Dendritic cell treated with granulocyte-macrophage colony-stimulating factor and Interleukin-4, amounts not matched to agents 40 ng/mL and 50 ng/mL, for 4 days (primary cell): Measurements from ENCODE around the gene SULT1A4.
"Not testable (repeated sequence)": the region's sequence is repeated elsewhere in the genome, so short reads cannot be mapped to it uniquely, and the experiment has no call there.

Source experiments
- H3K27ac Mint-ChIP-seq: one replicate; pipeline ENCODE4 v1.8.0; 2022; ENCODE audit warnings: mild to moderate bottlenecking, mixed read lengths
- H3K27me3 Mint-ChIP-seq: one replicate; pipeline ENCODE4 v1.8.0; 2022; ENCODE audit warnings: mild to moderate bottlenecking, mixed read lengths
- H3K36me3 Mint-ChIP-seq: one replicate; pipeline ENCODE4 v1.8.0; 2022; ENCODE audit warnings: low read depth, mixed read lengths
- H3K4me1 Mint-ChIP-seq: one replicate; pipeline ENCODE4 v1.8.0; 2022; ENCODE audit warnings: low read depth, mixed read lengths
- H3K4me3 Mint-ChIP-seq: one replicate; pipeline ENCODE4 v1.8.0; 2022; ENCODE audit warnings: mild to moderate bottlenecking, moderate library complexity, mixed read lengths
- H3K9me3 Mint-ChIP-seq: one replicate; pipeline ENCODE4 v1.8.0; 2022; ENCODE audit warnings: mixed read lengths
- intact Hi-C: fragments of 100-400 bp; cut with micrococcal nuclease; formaldehyde crosslinking; loops from one replicate; pipeline ENCODE4 v1.15.0; 2022

SULT1A4 gene

GRCh38 chr16:29459706-29460646 lies at the start of gene SULT1A4:
SULT1A4 (plus strand) TSS chr16:29459913; CDS start chr16:29461386, 1,473 bp downstream.
- H3K4me1 Mint-ChIP-seq, H3K4me3 Mint-ChIP-seq, H3K9me3 Mint-ChIP-seq, intact Hi-C loops, H3K27me3 Mint-ChIP-seq, H3K27ac Mint-ChIP-seq, H3K36me3 Mint-ChIP-seq: not testable (repeated sequence)

- H3K27me3 Mint-ChIP-seq, H3K4me3 Mint-ChIP-seq, H3K9me3 Mint-ChIP-seq, intact Hi-C loops, H3K27ac Mint-ChIP-seq, H3K4me1 Mint-ChIP-seq: not testable (repeated sequence)
- peaks cover 24% of the 10 kb centered on the region for H3K36me3 Mint-ChIP-seq
These were observed 36.1 kb upstream of the SULT1A4 start for GRCh38 chr16:29423587-29423986.

GRCh38 chr16:29425390-29425789 lies 34.3 kb upstream of the SULT1A4 start:
- H3K4me1 Mint-ChIP-seq, intact Hi-C loops, H3K4me3 Mint-ChIP-seq, H3K27ac Mint-ChIP-seq, H3K9me3 Mint-ChIP-seq, H3K27me3 Mint-ChIP-seq: not testable (repeated sequence)
- peaks cover 28% of the 10 kb centered on the region for H3K36me3 Mint-ChIP-seq

- H3K4me3 Mint-ChIP-seq, H3K9me3 Mint-ChIP-seq, intact Hi-C loops, H3K27ac Mint-ChIP-seq, H3K4me1 Mint-ChIP-seq, H3K27me3 Mint-ChIP-seq, H3K36me3 Mint-ChIP-seq: not testable (repeated sequence)
These were observed 6.0 kb upstream of the SULT1A4 start for GRCh38 chr16:29453754-29454153.

GRCh38 chr16:29454269-29454668 lies 5.4 kb upstream of the SULT1A4 start, which contains the start of the genes BOLA2 and SLX1B:
BOLA2 (minus strand) TSS chr16:29454351; CDS start chr16:29454253, 98 bp downstream.
SLX1B (plus strand) TSS chr16:29454533.
- H3K27me3 Mint-ChIP-seq, H3K36me3 Mint-ChIP-seq, intact Hi-C loops, H3K4me1 Mint-ChIP-seq, H3K27ac Mint-ChIP-seq, H3K9me3 Mint-ChIP-seq, H3K4me3 Mint-ChIP-seq: not testable (repeated sequence)

GRCh38 chr16:29454828-29455227 lies 4.9 kb upstream of the SULT1A4 start:
- intact Hi-C loops, H3K4me3 Mint-ChIP-seq, H3K27ac Mint-ChIP-seq, H3K27me3 Mint-ChIP-seq, H3K9me3 Mint-ChIP-seq, H3K36me3 Mint-ChIP-seq, H3K4me1 Mint-ChIP-seq: not testable (repeated sequence)

GRCh38 chr16:29457660-29458059 lies 2.1 kb upstream of the SULT1A4 start:
- intact Hi-C loops, H3K27me3 Mint-ChIP-seq, H3K4me3 Mint-ChIP-seq, H3K9me3 Mint-ChIP-seq, H3K4me1 Mint-ChIP-seq, H3K36me3 Mint-ChIP-seq, H3K27ac Mint-ChIP-seq: not testable (repeated sequence)

- H3K4me3 Mint-ChIP-seq, H3K4me1 Mint-ChIP-seq, H3K27me3 Mint-ChIP-seq, intact Hi-C loops, H3K27ac Mint-ChIP-seq, H3K9me3 Mint-ChIP-seq, H3K36me3 Mint-ChIP-seq: not testable (repeated sequence)
These were observed 926 bp downstream of the SULT1A4 start for GRCh38 chr16:29460647-29461030.

GRCh38 chr16:29465985-29466824 lies 6.5 kb downstream of the SULT1A4 start:
- H3K27ac Mint-ChIP-seq, H3K4me3 Mint-ChIP-seq, H3K36me3 Mint-ChIP-seq, H3K27me3 Mint-ChIP-seq, intact Hi-C loops, H3K4me1 Mint-ChIP-seq, H3K9me3 Mint-ChIP-seq: not testable (repeated sequence)

GRCh38 chr16:29466904-29467303 lies 7.2 kb downstream of the SULT1A4 start:
- H3K36me3 Mint-ChIP-seq, H3K4me1 Mint-ChIP-seq, H3K4me3 Mint-ChIP-seq, H3K27me3 Mint-ChIP-seq, intact Hi-C loops, H3K9me3 Mint-ChIP-seq, H3K27ac Mint-ChIP-seq: not testable (repeated sequence)

GRCh38 chr16:29467654-29468366 lies 8.1 kb downstream of the SULT1A4 start:
- H3K36me3 Mint-ChIP-seq, H3K27me3 Mint-ChIP-seq, H3K27ac Mint-ChIP-seq, H3K4me1 Mint-ChIP-seq, intact Hi-C loops, H3K9me3 Mint-ChIP-seq, H3K4me3 Mint-ChIP-seq: not testable (repeated sequence)

- H3K9me3 Mint-ChIP-seq, H3K27me3 Mint-ChIP-seq, H3K27ac Mint-ChIP-seq, intact Hi-C loops, H3K36me3 Mint-ChIP-seq, H3K4me1 Mint-ChIP-seq: not testable (repeated sequence)
- H3K4me3 Mint-ChIP-seq: peak overlapping the region; percentile 46
These were observed 9.9 kb downstream of the SULT1A4 start for GRCh38 chr16:29469660-29470059.

GRCh38 chr16:29472065-29472464 lies 12.4 kb downstream of the SULT1A4 start:
- H3K4me1 Mint-ChIP-seq, H3K27ac Mint-ChIP-seq, H3K9me3 Mint-ChIP-seq, intact Hi-C loops, H3K36me3 Mint-ChIP-seq, H3K4me3 Mint-ChIP-seq, H3K27me3 Mint-ChIP-seq: not testable (repeated sequence)

GRCh38 chr16:29482276-29482675 lies 22.6 kb downstream of the SULT1A4 start:
- H3K9me3 Mint-ChIP-seq, H3K27ac Mint-ChIP-seq, H3K4me3 Mint-ChIP-seq, H3K4me1 Mint-ChIP-seq, H3K27me3 Mint-ChIP-seq, H3K36me3 Mint-ChIP-seq, intact Hi-C loops: not testable (repeated sequence)
